Measurements from ENCODE around the gene SLC35G3.

Gene SLC35G3

DNA sequence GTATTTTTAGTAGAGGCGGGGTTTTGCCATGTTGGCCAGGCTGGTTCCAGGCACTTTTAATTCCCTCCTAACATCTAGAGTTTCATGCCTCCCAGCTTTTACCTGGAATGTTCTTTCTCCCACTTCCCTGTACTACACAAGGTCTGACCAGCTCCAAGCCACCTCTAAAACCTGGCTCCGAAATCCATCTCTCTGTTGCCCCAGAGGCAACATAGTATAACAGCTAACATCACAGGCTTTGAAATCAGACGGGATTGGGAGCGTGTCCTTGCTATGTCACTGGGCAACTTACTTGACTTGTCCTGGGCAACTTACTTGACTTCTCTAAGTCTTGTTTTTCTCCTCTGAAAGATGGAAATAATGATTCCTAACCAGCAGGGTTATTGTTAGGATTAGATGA lies 31.4 kb downstream of the SLC35G3 start:
- no peak for DNase-seq

- no peak for DNase-seq
Observed at GRCh38 chr17:35161281-35161761, 32.9 kb downstream of the SLC35G3 start.

- no peak for DNase-seq
Observed at GRCh38 chr17:35160354-35161201, 33.6 kb downstream of the SLC35G3 start.

DNA sequence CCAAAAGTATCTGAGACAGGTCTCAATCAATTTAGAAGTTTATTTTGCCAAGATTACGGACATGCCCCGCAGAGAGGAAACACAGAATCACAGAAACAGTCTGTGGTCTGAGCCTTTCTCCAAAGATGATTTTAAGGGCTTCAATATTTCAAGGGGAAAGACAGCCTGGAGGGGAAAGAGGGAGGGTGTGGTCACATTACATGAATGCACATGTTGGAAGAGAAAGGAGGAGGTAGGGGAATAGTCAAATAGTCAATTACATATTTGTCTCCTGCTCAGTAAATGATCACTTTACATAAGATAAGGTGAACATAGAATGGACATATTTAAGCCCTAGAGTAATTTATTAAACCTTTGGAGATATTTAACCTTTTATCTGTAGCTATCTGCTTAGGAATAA lies 34.3 kb downstream of the SLC35G3 start:
- DNase-seq, result no peak

- no peak for DNase-seq
Observed at GRCh38 chr17:35155246-35155645, 38.9 kb downstream of the SLC35G3 start.

- no peak for DNase-seq
Observed at GRCh38 chr17:35154196-35155165, 39.7 kb downstream of the SLC35G3 start.

- no peak for DNase-seq
Observed at GRCh38 chr17:35152421-35153140, 41.6 kb downstream of the SLC35G3 start.

DNA sequence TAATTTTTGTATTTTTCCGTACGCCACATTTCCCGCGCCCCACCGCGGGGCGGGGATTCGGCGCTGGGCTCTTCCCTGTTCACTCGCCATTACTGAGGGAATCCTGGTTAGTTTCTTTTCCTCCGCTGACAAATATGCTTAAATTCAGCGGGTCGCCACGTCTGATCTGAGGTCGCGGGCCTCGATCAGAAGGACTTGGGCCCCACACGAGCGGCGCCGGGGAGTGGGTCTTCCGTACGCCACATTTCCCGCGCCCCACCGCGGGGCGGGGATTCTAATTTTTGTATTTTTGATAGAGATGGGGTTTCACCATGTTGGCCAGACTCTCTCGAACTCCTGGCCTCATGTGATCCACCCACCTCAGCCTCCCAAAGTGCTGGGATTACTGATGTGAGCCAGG lies 43.1 kb downstream of the SLC35G3 start:
- DNase-seq, result peak; percentile 1

GRCh38 chr17:35149941-35150340 lies 44.3 kb downstream of the SLC35G3 start:
- DNase-seq, result no peak

DNA sequence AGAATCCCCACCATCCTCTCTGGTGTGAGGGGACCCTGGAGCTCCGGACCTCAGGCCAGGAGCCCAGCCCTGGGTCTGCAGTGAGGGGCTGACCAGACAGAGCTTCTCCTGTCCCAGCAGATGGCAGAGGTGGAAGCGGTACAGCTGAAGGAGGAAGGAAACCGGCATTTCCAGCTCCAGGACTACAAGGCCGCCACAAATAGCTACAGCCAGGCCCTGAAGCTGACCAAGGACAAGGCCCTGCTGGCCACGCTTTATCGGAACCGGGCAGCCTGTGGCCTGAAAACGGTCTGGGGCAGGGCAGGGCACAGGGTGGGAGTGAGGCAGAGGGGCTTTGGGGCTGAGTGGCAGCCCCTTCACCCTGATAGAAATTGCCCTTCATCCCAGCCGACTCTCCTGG lies 46.0 kb downstream of the SLC35G3 start:
- no peak for DNase-seq

DNA sequence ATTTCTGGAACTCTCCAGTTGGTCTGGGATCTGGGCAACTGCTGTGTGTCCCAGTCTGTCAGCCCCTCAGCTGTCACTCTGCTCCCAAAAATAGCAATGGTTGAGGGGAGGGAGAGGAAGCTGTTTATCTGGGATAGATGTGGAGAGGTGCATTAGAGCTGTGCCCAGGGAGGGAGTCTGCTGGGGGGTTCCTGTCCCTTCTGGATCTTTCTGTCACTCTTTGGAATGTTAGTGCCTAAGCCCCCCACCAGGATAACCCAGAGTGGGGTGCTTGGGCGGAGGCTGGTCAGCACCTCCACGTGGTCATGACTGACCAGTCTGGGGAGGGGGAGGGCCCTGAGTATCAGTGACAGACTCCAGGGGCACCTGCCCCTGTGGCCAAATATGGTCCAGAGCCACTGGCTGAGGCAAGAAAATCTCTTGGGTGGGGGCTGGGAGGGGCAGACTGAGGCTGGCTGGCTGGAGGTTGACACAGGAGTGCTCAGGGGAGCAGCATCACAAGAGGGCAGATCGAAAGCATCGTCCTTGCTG lies 46.8 kb downstream of the SLC35G3 start, which contains the start of gene UNC45B:
Gene UNC45B (plus strand): TSS at position 443 of the 531 bp plus-strand sequence. CDS start 447 bp downstream, outside the sequence.
- DNase-seq, result no peak

- no peak for DNase-seq
Observed at GRCh38 chr17:35146214-35146833, 47.9 kb downstream of the SLC35G3 start.

- DNase-seq, result no peak
Observed at GRCh38 chr17:35144840-35145239, 49.4 kb downstream of the SLC35G3 start.
